ENCODE measurements around the gene PNPT1. TPM values are rescaled to one million over a fixed set of nuclear protein-coding genes. Genes with fewer than 3 reads are reported as not detected.

The PNPT1 gene
- total and polyA plus RNA-seq, 2 of the 13 experiments (the other 11 are each of a cell fraction or from before 2014, with no cell fraction given), result 23.4 to 61.0 TPM

GRCh38 chr2:55618275-55619055, 75.2 kb downstream of the PNPT1 start (continued):
- TF ChIP-seq IRF9 (CRISPR knock-in tag; IDR thresholded peaks at IDR 0.05; ENCODE audit: borderline replicate concordance) (no peak), PLRG1 (conservative IDR thresholded peaks at IDR 0.05) (no peak), ZNF530 (CRISPR knock-in tag; IDR thresholded peaks at IDR 0.05; ENCODE audit: low read depth) (no peak), HDAC2 (CRISPR knock-in tag; IDR thresholded peaks at IDR 0.05) (peak; percentile 56), ZC3H13 (CRISPR knock-in tag; IDR thresholded peaks at IDR 0.05) (no peak), GRHL1 (CRISPR knock-in tag; conservative IDR thresholded peaks at IDR 0.05) (no peak), BCLAF1 (IDR thresholded peaks at IDR 0.05) (no peak), ZNF33A (CRISPR knock-in tag; IDR thresholded peaks at IDR 0.05; ENCODE audit: borderline replicate concordance) (no peak), SRF (IDR thresholded peaks at IDR 0.05; ENCODE audit: low read depth, low read length) (no peak), ATF7-NPFF (CRISPR knock-in tag; IDR thresholded peaks at IDR 0.05; ENCODE audit: low read depth) (no peak), E2F5 (CRISPR knock-in tag; conservative IDR thresholded peaks at IDR 0.05) (no peak), RNF219 (CRISPR knock-in tag; IDR thresholded peaks at IDR 0.05) (peak; percentile 35; the same call in 1 of the 2 replicates), NR1H2 (CRISPR knock-in tag; IDR thresholded peaks at IDR 0.05; ENCODE audit: borderline replicate concordance, low read depth) (no peak), MXI1 (IDR thresholded peaks at IDR 0.05; ENCODE audit: borderline replicate concordance, low read depth, low read length) (peak; percentile 62; the same call in 1 of the 3 replicates), THRA (CRISPR knock-in tag; IDR thresholded peaks at IDR 0.05; ENCODE audit: borderline replicate concordance) (no peak)
